D721Med (cell line): ENCODE measurements around the gene ATP6V1F.

Experiments used
- DNase-seq: peaks from one replicate; pipeline ENCODE4 v3.0.0; 2011; ENCODE audit warnings: low spot score; ENCODE audit not compliant: insufficient read length
- FAIRE-seq: peaks from 2 replicates; lab custom pipeline; 2011; peaks lifted over from hg19 to GRCh38; lab: Jason Lieb, UNC
- CTCF ChIP-seq: IDR thresholded peaks from 2 replicates; pipeline ENCODE4 v1.5.1; 2012; ENCODE audit warnings: mild to moderate bottlenecking, control low read depth; ENCODE audit not compliant: insufficient read depth; ENCODE audit errors: missing control alignments

ATP6V1F gene

GRCh38 chr7:128831994-128832879 lies 30.4 kb upstream of the ATP6V1F start:
- no peak for TF ChIP-seq CTCF
- no peak for DNase-seq
- no peak for FAIRE-seq

GRCh38 chr7:128832880-128833147 lies 29.8 kb upstream of the ATP6V1F start:
- DNase-seq: no peak
- FAIRE-seq: no peak
- TF ChIP-seq CTCF: no peak

GRCh38 chr7:128833148-128833945 lies 29.3 kb upstream of the ATP6V1F start:
- no peak for FAIRE-seq
- TF ChIP-seq CTCF: no peak
- no peak for DNase-seq

GRCh38 chr7:128833946-128834325 lies 28.7 kb upstream of the ATP6V1F start:
- TF ChIP-seq CTCF: no peak
- DNase-seq (no peak), FAIRE-seq (no peak)

- no peak for TF ChIP-seq CTCF
- DNase-seq (no peak), FAIRE-seq (no peak)
Measured at GRCh38 chr7:128835231-128835751, 27.4 kb upstream of the ATP6V1F start.

- DNase-seq (no peak), FAIRE-seq (no peak)
- no peak for TF ChIP-seq CTCF
Measured at GRCh38 chr7:128835790-128836641, 26.6 kb upstream of the ATP6V1F start.
